GM19025 (cell line): ENCODE data around the gene RSPRY1.
"Not testable (repeated sequence)": the region's sequence is repeated elsewhere in the genome, so short reads cannot be mapped to it uniquely, and the experiment has no call there.

ENCODE experiments used
- ATAC-seq: cut with Tn5 transposase; IDR thresholded peaks from one replicate; pipeline ENCODE4 v1.9.1; 2021; ENCODE audit warnings: mild to moderate bottlenecking, low read depth, moderate library complexity; ENCODE audit not compliant: unreplicated experiment

RSPRY1 gene

GRCh38 chr16:57268804-57269800 is 83.0 kb downstream of the RSPRY1 start:
- ATAC-seq = no peak

GRCh38 chr16:57270221-57271062 is 84.3 kb downstream of the RSPRY1 start:
- ATAC-seq = no peak

DNA sequence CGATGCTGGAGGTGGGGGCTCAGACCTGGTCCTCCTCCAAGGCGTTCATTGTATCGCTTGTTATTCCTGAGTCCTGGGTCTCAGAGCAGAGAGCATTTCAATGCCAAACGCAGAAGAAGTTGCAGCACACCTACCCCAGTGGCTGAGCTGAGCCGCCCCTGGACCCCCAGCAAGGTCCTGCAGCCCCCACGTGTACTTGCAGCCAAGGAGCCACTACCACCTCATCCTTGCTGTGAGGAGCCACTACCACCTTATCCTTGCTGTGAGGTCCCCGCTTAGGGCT is 84.9 kb downstream of the RSPRY1 start:
- no peak for ATAC-seq

- no peak for ATAC-seq
Measured at GRCh38 chr16:57271867-57272495, 85.9 kb downstream of the RSPRY1 start.

DNA sequence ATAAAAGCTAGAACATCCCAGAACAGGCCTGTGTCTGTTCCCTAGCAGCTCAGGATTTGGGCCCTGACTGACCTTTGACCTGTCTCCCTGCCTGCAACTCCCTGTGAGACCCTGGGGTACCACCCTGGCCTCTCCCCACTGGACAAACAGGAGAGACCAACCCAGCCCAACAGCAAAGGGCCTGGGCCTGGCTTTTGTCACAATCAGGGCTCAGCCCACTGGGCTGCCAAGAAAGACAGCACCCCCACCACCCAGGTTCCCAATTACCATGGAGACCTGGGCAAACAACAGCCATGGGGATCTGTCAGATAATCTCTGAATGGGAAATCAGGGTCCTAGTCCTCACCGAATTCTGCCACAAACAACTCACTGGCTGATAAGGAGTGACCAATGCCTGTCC is 87.2 kb downstream of the RSPRY1 start:
- ATAC-seq = no peak

GRCh38 chr16:57273826-57274225 is 87.7 kb downstream of the RSPRY1 start:
- ATAC-seq = no peak

DNA sequence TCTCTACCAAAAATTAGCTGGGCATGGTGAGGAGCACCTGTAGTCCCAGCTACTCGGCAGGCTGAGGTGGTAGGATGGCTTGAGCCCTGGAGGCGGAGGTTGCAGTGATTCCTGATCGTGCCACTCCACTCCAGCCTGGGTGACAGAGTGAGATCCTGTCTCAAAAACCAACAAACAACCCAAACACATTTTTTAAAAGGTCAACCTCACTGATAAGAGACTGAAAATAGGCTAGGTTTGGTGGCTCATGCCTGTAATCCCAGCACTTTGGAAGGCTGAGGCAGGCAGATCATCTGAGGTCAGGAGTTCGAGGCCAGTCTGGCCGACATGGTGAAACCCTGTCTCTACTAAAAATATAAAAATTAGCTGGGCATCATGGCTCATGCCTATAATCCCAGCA is 89.8 kb downstream of the RSPRY1 start:
- not testable (repeated sequence) for ATAC-seq

DNA sequence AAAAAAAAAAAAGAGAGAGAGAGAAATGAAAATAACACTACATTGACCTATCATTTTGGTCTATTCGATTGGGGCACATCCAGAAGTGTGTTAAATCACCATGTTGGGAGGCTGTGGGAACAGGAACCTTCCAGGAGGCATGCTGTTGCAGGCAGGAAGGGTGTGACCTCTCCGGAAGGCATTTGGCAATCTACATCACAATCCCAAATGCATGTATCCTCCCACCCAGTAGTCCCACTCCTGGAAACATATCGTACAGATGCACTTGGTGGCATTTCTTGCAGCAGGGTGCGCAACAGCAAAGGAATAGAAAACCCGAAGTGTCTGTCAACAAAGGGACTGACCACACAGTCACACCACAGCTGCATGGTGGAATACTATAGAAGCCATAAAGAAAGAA is 90.5 kb downstream of the RSPRY1 start:
- no peak for ATAC-seq

DNA sequence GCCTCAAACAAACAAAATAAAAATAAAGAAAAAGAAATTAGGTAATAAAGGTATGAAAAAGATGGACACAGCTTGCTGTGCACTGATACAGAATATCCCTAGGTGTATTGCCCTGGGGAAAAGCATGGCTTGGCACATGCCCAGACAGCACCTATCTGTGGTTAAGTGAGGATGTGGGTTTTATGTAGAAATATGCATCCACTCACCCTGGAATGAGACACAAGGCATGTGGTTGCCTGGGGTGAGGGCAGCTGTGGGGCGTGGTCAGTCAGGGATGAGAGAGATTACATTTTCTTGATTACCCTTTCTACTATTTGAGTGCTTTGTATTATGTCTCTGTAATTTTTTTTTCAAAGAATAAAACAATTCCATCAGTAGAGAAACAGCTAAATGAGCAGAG is 91.5 kb downstream of the RSPRY1 start:
- no peak for ATAC-seq

GRCh38 chr16:57278494-57278893 is 92.4 kb downstream of the RSPRY1 start:
- no peak for ATAC-seq

GRCh38 chr16:57279780-57280638 is 93.9 kb downstream of the RSPRY1 start:
- ATAC-seq = no peak

GRCh38 chr16:57281791-57282190 is 95.7 kb downstream of the RSPRY1 start:
- no peak for ATAC-seq

GRCh38 chr16:57282510-57283213 is 96.5 kb downstream of the RSPRY1 start:
- ATAC-seq = no peak

DNA sequence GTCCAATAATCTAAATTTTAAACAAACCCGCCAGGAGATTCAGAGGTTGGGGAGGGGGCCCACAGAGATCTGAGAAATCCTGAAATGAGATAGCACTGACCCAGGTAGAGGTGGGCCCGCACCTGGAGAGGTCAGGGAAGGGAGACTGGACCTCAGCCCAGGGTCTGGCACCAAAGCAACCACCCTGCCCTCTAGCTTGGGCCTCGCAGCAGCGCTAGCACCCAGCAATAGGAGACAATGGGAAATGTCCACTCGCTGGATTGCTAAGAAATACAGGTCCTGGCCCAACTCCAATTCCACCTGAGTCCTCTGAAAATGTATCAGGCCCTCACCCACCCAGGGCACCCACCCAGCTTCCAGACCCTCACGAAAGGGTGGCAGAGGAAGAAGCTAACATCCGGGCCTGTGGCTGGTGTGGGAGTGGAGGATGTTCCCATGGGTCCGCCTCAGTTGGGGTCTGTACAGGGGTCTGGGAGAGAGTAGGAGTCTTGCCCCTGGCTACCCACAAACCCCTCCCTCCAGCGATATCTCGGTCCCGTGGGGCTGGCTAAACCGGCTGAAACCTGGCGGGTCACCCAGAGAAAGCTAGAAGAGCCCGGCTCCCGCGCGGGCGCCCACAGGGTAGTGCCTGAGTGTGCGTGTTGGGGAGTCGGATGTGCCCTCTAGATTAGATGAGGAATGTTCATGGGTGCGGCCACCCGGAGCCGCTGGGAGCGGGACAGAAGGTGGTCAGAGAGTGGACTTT is 97.3 kb downstream of the RSPRY1 start:
- no peak for ATAC-seq

GRCh38 chr16:57283959-57284208 is 97.8 kb downstream of the RSPRY1 start:
- no peak for ATAC-seq

DNA sequence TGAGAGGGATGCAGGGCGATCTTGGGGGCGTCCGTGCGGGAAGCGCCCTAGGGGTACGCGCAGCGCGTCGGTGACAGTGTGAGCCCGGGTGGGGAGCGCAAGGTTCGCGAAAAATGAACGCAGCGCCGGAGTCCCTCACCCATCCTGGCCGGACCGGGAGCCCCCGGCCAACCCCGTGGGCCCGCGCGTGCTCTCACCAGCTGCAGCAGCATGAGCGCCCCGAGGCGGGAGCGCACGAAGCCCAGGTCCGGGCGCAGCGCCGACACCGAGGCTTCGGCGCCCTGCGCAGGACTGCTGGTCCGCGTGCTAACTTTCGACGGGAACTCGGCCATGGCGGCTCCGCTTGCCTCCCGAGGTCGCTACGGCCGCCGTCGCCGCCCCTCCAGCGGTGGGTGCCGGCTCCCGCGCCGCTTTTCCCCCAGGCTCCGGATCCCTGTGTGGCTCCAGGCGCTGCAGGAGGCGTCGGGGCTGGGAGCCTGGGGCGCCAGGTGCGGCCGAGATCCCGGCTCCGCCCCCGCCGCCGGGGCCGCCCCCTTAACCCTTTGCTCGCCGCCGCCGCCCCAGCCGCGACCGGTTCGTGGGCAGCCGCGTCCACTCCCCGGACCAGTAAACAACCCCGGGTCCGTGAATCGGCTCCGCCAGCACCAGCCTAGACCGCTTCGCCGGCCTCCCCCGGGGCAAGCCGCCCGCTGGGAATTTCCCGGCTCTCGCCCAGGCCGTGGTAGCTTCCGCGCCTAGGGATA is 98.3 kb downstream of the RSPRY1 start, which contains the start of gene PLLP:
PLLP (minus strand) TSS at position 464 of the 743 bp plus-strand sequence; CDS start at position 332, 132 bp downstream.
- peak; percentile 51 for ATAC-seq

GRCh38 chr16:57284952-57285363 is 98.8 kb downstream of the RSPRY1 start:
- no peak for ATAC-seq

DNA sequence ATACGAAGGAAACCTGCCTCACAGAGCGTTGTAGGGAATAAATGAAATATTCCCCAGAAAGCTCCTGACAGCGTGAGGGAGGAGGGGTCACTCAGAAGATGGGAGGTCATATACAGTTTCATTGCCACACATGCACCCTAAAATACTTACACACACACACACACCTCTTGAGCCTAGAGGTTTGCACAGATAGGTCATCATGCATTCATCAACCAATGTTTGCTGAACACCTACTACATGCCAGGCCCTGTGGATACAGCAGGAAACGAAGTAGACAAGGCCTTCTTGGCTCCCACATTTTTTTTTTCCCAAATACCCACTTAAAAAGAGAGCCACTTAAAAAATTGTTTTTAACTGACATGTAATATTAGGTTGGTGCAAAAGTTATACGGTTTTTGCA is 99.2 kb downstream of the RSPRY1 start:
- no peak for ATAC-seq
